Measurements from ENCODE around the gene LRRC27. TPM values are rescaled to one million over a fixed set of nuclear protein-coding genes. Genes with fewer than 3 reads are reported as not detected.

Gene LRRC27
- total and polyA plus RNA-seq, 2 donors (not counting 1 experiment from before 2014, with no cell fraction given), result 23.6 to 25.6 TPM

DNA sequence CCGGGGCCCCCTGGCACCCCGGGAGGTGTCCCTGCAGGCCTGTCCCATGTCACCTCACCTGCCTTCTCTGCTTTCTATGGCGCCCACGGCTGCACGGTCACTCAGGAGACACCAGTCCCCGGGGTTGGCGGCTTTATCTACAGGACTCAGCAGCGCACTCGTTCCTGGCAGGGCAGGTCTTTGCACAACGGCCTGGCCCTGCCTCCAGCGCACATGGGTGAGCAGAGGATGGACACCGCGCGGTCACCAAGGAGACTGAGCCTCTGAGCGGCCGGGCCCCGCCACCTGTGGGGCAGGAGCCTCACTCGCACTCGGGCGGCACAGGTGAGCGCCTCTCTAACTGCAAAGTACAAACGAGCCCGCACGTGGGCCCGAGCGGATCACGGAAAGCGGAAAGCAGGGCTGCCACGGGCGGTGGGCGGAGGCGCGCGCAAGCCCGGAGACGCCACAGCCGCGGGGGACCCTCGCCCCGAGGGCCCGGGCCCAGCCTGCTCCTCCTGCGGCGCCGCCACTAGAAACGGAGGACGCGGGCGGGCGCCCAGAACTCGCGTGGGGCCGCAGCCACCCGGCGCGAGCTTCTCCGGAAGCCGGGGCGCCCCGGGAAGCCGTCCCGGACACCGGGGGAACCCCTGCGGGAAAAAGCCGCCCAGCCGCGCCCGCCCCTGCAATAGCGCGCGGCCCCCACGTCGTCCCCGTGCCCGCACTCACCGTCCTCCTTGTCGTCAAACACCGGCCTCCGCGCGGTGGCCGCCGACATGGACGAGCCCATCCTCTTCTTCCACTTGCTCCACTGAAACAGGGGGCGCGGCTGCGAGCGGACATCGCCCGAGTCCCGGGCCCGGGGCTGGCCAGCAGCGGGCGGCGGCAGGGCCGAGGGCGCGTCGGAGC lies 24.9 kb upstream of the LRRC27 start:
- Histone ChIP-seq H4K20me1 (ENCODE audit: control insufficient read depth, insufficient read depth, low read length, poor library complexity, severe bottlenecking) (no peaks in the 10 kb centered on the region), H2AFZ (ENCODE audit: insufficient read depth, low read depth, low read length, poor library complexity, severe bottlenecking) (peak overlapping the region; percentile 76), H3K4me3 (ENCODE audit: control extremely low read depth in 1 of 5, extremely low read depth in 1 of 5, insufficient read depth in 1 of 5, low read depth in 2 of 5, low read length in 4 of 5) (peak overlapping the region in 4 of 5 experiments; percentile 32 to 60 (median 58)), H3K9me3 (ENCODE audit: control extremely low read depth in 1 of 3, control insufficient read depth in 2 of 3, insufficient read depth in 1 of 3, low read length in 2 of 3) (no peaks in the 10 kb centered on the region), H3K4me1 (ENCODE audit: control insufficient read depth in 2 of 2, insufficient read depth in 2 of 2, low read length in 2 of 2) (peaks cover 11% of the 10 kb centered on the region in 2 donors), H3K27me3 (replicated peaks in 1 of 4; ENCODE audit: control extremely low read depth in 1 of 4, control insufficient read depth in 3 of 4, insufficient read depth in 4 of 4, low read length in 3 of 4) (peaks cover 0 to 24% (median 9%) of the 10 kb centered on the region in 4 experiments), H3K79me2 (ENCODE audit: control insufficient read depth, insufficient read depth, low read length) (no peaks in the 10 kb centered on the region), H3K27ac (ENCODE audit: low read length in 2 of 2) (no peak overlapping the region), H3K4me2 (replicated peaks; ENCODE audit: low read depth, low read length, poor library complexity, severe bottlenecking) (peak overlapping the region; percentile 97), H3K9ac (ENCODE audit: low read length) (peak overlapping the region; percentile 63), H3K36me3 (replicated peaks in 1 of 2; ENCODE audit: control extremely low read depth in 1 of 2, control insufficient read depth in 1 of 2, extremely low read depth in 1 of 2, insufficient read depth in 2 of 2, low read length in 1 of 2) (no peaks in the 10 kb centered on the region)
- CTCF ChIA-PET, result interaction anchor here (0.6 kb wide), 1 partner anchor 1143 kb away, joined by 5 read pairs; no protein-coding TSS in a partner anchor
- TF ChIP-seq, protein P1, sequence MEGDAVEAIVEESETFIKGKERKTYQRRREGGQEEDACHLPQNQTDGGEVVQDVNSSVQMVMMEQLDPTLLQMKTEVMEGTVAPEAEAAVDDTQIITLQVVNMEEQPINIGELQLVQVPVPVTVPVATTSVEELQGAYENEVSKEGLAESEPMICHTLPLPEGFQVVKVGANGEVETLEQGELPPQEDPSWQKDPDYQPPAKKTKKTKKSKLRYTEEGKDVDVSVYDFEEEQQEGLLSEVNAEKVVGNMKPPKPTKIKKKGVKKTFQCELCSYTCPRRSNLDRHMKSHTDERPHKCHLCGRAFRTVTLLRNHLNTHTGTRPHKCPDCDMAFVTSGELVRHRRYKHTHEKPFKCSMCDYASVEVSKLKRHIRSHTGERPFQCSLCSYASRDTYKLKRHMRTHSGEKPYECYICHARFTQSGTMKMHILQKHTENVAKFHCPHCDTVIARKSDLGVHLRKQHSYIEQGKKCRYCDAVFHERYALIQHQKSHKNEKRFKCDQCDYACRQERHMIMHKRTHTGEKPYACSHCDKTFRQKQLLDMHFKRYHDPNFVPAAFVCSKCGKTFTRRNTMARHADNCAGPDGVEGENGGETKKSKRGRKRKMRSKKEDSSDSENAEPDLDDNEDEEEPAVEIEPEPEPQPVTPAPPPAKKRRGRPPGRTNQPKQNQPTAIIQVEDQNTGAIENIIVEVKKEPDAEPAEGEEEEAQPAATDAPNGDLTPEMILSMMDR (IDR thresholded peaks at IDR 0.05), result no peak
- TF ChIP-seq EZH2 (IDR thresholded peaks at IDR 0.05; ENCODE audit: borderline replicate concordance, insufficient read depth, low read depth, low read length, poor library complexity, severe bottlenecking), result no peak
- peak; percentile 1 for ATAC-seq (ENCODE audit: low read depth)
- Mint-ChIP-seq H3K9me3 (ENCODE audit: insufficient read depth) (no peaks in the 10 kb centered on the region), H3K4me3 (peak overlapping the region; percentile 89), H3K4me1 (peaks cover 11% of the 10 kb centered on the region), H3K27me3 (peaks cover 14% of the 10 kb centered on the region), H3K27ac (peak overlapping the region; percentile 32)
- 5% methylated on average over 98 of the region's 98 CpGs for WGBS (ENCODE audit: insufficient coverage)
- intact Hi-C loops (cut with micrococcal nuclease), result loop anchor here (1.0 to 5.0 kb wide), 2 partner anchors 58 to 325 kb away; partner anchors contain the start of gene BNIP3
- peak; percentile 60 for DNase-seq
- POLR2A ChIA-PET, result interaction anchor here (0.6 to 0.9 kb wide), 4 partner anchors 25 to 230 kb away, joined by 3 to 4 read pairs (median 3); partner anchors contain the start of gene LRRC27
